Type B pancreatic cell (in vitro differentiated cells): ENCODE results near the gene KRT76. TPM values are rescaled to one million over a fixed set of nuclear protein-coding genes. Genes with fewer than 3 reads are reported as not detected.
A peak's percentile ranks its signal among the peaks of the same experiment; 100 is the strongest.

Experiments used
- DNase-seq: peaks from one replicate; pipeline ENCODE4 v3.0.0; 2021; ENCODE audit warnings: mixed read lengths; ENCODE audit not compliant: unreplicated experiment; ENCODE audit errors: extremely low spot score
- H3K27ac Mint-ChIP-seq: 2 replicates; pipeline ENCODE4 v1.8.0; 2021; ENCODE audit warnings: mild to moderate bottlenecking, mixed read lengths
- H3K27me3 Mint-ChIP-seq: 2 replicates; pipeline ENCODE4 v1.8.0; 2021; ENCODE audit warnings: mixed read lengths
- H3K36me3 Mint-ChIP-seq: 2 replicates; pipeline ENCODE4 v1.8.0; 2021; ENCODE audit warnings: mixed read lengths
- H3K4me1 Mint-ChIP-seq: one replicate; pipeline ENCODE4 v1.8.0; 2021; ENCODE audit warnings: mixed read lengths; ENCODE audit not compliant: unreplicated experiment
- H3K4me3 Mint-ChIP-seq: 2 replicates; pipeline ENCODE4 v1.8.0; 2021; ENCODE audit warnings: mild to moderate bottlenecking, mixed read lengths
- H3K9me3 Mint-ChIP-seq: 2 replicates; pipeline ENCODE4 v1.8.0; 2021; ENCODE audit warnings: mixed read lengths
- total RNA-seq: library from RNA; stranded (reverse); gene quantifications from 2 replicates; pipeline ENCODE4 v1.2.1, GENCODE V29; 2021; ENCODE audit warnings: low replicate concordance
- TF ChIP-seq, protein P1 (sequence below): fragments of 200-600 bp; sonication (generic); conservative IDR thresholded peaks from 2 replicates; pipeline ENCODE4 v1.5.0; 2021; ENCODE audit warnings: antibody characterized with exemption, mild to moderate bottlenecking

KRT76 gene
- total RNA-seq, 1 donor from 2014 or later: not detected

DNA sequence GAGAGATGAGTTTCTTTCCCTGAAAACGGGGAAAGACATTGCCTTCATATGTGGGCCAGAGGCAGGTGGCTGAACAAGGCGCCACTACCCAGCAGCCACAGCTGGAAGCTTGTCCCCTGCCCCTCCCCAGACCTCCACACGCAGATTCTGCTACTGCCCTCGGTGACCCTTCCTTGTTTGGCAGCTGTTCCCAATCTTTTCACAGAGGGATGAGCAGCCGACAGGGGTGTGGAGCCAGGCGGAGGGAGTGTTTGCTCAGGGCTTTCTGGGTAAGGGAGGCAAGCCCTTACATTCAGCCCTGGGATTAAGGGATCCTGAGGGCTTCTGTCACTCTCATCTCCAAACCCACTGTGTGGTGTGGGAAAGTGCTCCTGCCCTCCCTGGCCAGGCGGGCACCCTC lies 41.2 kb upstream of the KRT76 start:
- Mint-ChIP-seq H3K36me3 (peaks cover 3% of the 10 kb centered on the region), H3K27me3 (peaks cover 37% of the 10 kb centered on the region), H3K4me1 (peaks cover 15% of the 10 kb centered on the region), H3K4me3 (no peak overlapping the region), H3K9me3 (no peaks in the 10 kb centered on the region), H3K27ac (peak overlapping the region; percentile 41)
- TF ChIP-seq, protein P1, sequence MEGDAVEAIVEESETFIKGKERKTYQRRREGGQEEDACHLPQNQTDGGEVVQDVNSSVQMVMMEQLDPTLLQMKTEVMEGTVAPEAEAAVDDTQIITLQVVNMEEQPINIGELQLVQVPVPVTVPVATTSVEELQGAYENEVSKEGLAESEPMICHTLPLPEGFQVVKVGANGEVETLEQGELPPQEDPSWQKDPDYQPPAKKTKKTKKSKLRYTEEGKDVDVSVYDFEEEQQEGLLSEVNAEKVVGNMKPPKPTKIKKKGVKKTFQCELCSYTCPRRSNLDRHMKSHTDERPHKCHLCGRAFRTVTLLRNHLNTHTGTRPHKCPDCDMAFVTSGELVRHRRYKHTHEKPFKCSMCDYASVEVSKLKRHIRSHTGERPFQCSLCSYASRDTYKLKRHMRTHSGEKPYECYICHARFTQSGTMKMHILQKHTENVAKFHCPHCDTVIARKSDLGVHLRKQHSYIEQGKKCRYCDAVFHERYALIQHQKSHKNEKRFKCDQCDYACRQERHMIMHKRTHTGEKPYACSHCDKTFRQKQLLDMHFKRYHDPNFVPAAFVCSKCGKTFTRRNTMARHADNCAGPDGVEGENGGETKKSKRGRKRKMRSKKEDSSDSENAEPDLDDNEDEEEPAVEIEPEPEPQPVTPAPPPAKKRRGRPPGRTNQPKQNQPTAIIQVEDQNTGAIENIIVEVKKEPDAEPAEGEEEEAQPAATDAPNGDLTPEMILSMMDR: no peak
- DNase-seq: no peak

GRCh38 chr12:52817699-52818238 lies 40.6 kb upstream of the KRT76 start:
- TF ChIP-seq, protein P1: no peak
- peaks cover 33% of the 10 kb centered on the region for H3K27me3 Mint-ChIP-seq
- H3K27ac Mint-ChIP-seq: no peak overlapping the region
- H3K9me3 Mint-ChIP-seq: no peaks in the 10 kb centered on the region
- H3K4me1 Mint-ChIP-seq: peaks cover 15% of the 10 kb centered on the region
- H3K36me3 Mint-ChIP-seq: peaks cover 3% of the 10 kb centered on the region
- no peak overlapping the region for H3K4me3 Mint-ChIP-seq
- no peak for DNase-seq

DNA sequence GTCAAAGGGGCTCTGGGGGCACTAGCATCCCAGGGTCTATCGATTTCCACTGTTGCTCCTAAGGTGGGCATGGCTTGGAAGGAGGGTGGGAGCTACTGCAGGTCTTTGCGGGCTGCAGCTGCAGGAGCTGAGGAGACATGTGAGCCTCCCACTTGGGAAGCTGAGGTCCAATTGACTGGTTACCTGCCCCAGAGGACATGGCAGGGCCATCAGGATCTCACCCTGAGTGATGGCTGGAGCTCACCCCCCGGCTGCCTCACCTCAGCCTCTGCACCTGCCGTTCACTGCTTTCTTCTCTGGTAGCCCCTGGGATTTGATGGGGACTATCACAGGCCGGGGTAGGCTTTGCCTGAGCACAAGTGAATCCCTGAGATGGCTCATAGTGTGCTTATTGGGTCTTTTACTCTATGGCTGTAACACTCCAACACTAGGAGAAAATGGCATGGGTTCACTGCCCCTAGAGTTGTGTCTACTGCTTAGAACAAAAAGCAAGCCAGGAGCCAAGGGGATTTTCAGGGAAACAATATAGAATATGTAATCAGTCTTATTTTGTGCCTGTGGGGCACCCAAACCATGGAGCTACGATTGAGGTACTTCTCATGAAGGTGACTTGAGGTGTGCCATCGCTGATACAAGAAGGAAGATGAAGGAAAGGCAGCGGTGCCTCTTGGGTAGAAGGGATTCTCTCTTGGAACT lies 40.0 kb upstream of the KRT76 start:
- TF ChIP-seq, protein P1: no peak
- H3K9me3 Mint-ChIP-seq: no peaks in the 10 kb centered on the region
- peaks cover 15% of the 10 kb centered on the region for H3K4me1 Mint-ChIP-seq
- peaks cover 8% of the 10 kb centered on the region for H3K36me3 Mint-ChIP-seq
- H3K27ac Mint-ChIP-seq: no peak overlapping the region
- peaks cover 39% of the 10 kb centered on the region for H3K27me3 Mint-ChIP-seq
- no peak overlapping the region for H3K4me3 Mint-ChIP-seq
- DNase-seq: no peak

- TF ChIP-seq, protein P1: no peak
- Mint-ChIP-seq H3K27me3 (peaks cover 39% of the 10 kb centered on the region), H3K27ac (peak overlapping the region; percentile 98), H3K9me3 (no peaks in the 10 kb centered on the region), H3K4me1 (peaks cover 11% of the 10 kb centered on the region), H3K36me3 (peaks cover 11% of the 10 kb centered on the region), H3K4me3 (no peak overlapping the region)
- DNase-seq: no peak
Observed at GRCh38 chr12:52815676-52816588, 38.8 kb upstream of the KRT76 start.

DNA sequence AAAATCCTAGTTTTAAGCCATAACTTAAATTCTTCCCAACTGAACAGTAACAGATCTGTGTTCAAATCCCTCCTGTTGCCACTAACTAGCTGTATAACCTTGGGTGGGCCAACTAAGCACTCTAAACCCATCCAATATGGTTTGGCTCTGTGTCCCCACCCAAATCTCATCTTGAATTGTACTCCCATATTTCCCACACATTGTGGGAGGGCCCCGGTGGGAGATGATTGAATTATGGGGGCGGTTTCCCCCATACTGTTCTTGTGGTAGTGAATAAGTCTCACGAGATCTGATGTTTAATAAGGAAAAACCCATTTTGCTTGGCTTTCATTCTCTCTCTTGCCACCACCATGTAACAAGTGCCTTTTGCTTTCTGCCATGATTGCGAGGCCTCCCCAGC lies 38.0 kb upstream of the KRT76 start:
- Mint-ChIP-seq H3K27me3 (peaks cover 33% of the 10 kb centered on the region), H3K4me3 (no peak overlapping the region), H3K9me3 (no peaks in the 10 kb centered on the region), H3K36me3 (peaks cover 11% of the 10 kb centered on the region), H3K4me1 (peaks cover 5% of the 10 kb centered on the region), H3K27ac (peak overlapping the region; percentile 98)
- TF ChIP-seq, protein P1: no peak
- no peak for DNase-seq
